ENCODE data around the gene OR5D14. TPM values are rescaled to one million over a fixed set of nuclear protein-coding genes. Genes with fewer than 3 reads are reported as not detected.

Gene OR5D14
- not detected for total RNA-seq

DNA sequence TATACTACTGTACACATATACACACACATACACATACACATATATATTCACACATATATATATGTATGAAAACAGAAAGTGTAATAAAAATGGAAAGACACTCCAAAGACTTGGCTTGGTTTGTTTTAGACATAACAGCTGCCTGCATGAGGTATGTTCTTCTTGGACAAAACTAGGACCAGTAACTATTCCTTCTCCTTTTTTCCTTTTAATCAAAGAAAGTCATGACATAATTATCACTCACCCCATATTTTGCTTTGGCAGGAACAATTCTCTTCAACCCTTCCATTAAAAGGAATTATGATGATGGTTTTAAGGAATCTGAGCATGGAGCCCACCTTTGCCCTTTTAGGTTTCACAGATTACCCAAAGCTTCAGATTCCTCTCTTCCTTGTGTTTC is at the start of gene OR5D14:
TSS of gene OR5D14 (plus strand) at position 301 of the 400 bp plus-strand sequence. CDS start at position 301, 0 bp downstream.
- Histone ChIP-seq H3K4me1 (no peaks in the 10 kb centered on the region), H3K9me3 (no peaks in the 10 kb centered on the region), H3K4me3 (no peak within 1 kb of the TSS), H3K27me3 (no peaks in the 10 kb centered on the region), H3K27ac (no peak within 1 kb of the TSS), H3K36me3 (no peaks in the 10 kb centered on the region)
- in situ Hi-C loops (cut with MboI; ENCODE audit: low pct_ligation_motif_present in 1 of 4, low pct_unique_long_range_greater_than_20kb in 1 of 4, low sequenced_read_pairs in 3 of 4): loop anchor here in 2 of 4 donors (25.0 kb wide), 2 partner anchors 108 to 383 kb away; no protein-coding TSS in a partner anchor
- intact Hi-C loops (cut with DNase I; ENCODE audit: low total_unique reads): no loop called here
- TF ChIP-seq, protein P1, sequence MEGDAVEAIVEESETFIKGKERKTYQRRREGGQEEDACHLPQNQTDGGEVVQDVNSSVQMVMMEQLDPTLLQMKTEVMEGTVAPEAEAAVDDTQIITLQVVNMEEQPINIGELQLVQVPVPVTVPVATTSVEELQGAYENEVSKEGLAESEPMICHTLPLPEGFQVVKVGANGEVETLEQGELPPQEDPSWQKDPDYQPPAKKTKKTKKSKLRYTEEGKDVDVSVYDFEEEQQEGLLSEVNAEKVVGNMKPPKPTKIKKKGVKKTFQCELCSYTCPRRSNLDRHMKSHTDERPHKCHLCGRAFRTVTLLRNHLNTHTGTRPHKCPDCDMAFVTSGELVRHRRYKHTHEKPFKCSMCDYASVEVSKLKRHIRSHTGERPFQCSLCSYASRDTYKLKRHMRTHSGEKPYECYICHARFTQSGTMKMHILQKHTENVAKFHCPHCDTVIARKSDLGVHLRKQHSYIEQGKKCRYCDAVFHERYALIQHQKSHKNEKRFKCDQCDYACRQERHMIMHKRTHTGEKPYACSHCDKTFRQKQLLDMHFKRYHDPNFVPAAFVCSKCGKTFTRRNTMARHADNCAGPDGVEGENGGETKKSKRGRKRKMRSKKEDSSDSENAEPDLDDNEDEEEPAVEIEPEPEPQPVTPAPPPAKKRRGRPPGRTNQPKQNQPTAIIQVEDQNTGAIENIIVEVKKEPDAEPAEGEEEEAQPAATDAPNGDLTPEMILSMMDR (IDR thresholded peaks at IDR 0.05): no peak
- TF ChIP-seq POLR2A (IDR thresholded peaks at IDR 0.05): no peak
- TF ChIP-seq POLR2AphosphoS5 (IDR thresholded peaks at IDR 0.05): no peak
- no peak for TF ChIP-seq EP300 (IDR thresholded peaks at IDR 0.05; ENCODE audit: low read depth)
- no peak for DNase-seq

GRCh38 chr11:55773138-55773537 is 22.2 kb upstream of the OR5D14 start, which contains the start of gene OR5D13:
Gene OR5D13 (plus strand): TSS chr11:55773438. CDS start chr11:55773438, 0 bp downstream.
- H3K4me1 ChIP-seq: no peaks in the 10 kb centered on the region

GRCh38 chr11:55791606-55792005 is 3.8 kb upstream of the OR5D14 start:
- no peaks in the 10 kb centered on the region for H3K4me1 ChIP-seq
- intact Hi-C loops (cut with DNase I; ENCODE audit: low total_unique reads) (no loop called here), in situ Hi-C loops (cut with MboI; ENCODE audit: low pct_ligation_motif_present in 1 of 4, low pct_unique_long_range_greater_than_20kb in 1 of 4, low sequenced_read_pairs in 3 of 4) (loop anchor here in 2 of 4 donors (25.0 kb wide), 2 partner anchors 104 to 379 kb away; no protein-coding TSS in a partner anchor)
- DNase-seq: no peak
- no peak overlapping the region for H3K27ac ChIP-seq
- H3K9me3 ChIP-seq: no peaks in the 10 kb centered on the region
- H3K27me3 ChIP-seq: no peaks in the 10 kb centered on the region
- H3K36me3 ChIP-seq: no peaks in the 10 kb centered on the region
- 64 to 89% methylated on average over 1 of the region's 1 CpG for WGBS, 2 donors (ENCODE audit: low coverage in 1 of 2)
- TF ChIP-seq POLR2AphosphoS5 (IDR thresholded peaks at IDR 0.05) (no peak), EP300 (IDR thresholded peaks at IDR 0.05; ENCODE audit: low read depth) (no peak), POLR2A (IDR thresholded peaks at IDR 0.05) (no peak)
- TF ChIP-seq, protein P1 (IDR thresholded peaks at IDR 0.05): no peak
- no peak overlapping the region for H3K4me3 ChIP-seq

More at GRCh38 chr11:55773138-55773537, 22.2 kb upstream of the OR5D14 start, which contains the start of gene OR5D13:
- Histone ChIP-seq H3K4me3 (no peak within 1 kb of the TSS), H3K27me3 (no peaks in the 10 kb centered on the region), H3K27ac (no peak within 1 kb of the TSS), H3K9me3 (no peaks in the 10 kb centered on the region), H3K36me3 (no peaks in the 10 kb centered on the region)
- no peak for DNase-seq
- intact Hi-C loops (cut with DNase I; ENCODE audit: low total_unique reads) (no loop called here), in situ Hi-C loops (cut with MboI; ENCODE audit: low pct_ligation_motif_present in 1 of 4, low pct_unique_long_range_greater_than_20kb in 1 of 4, low sequenced_read_pairs in 3 of 4) (no loop called here)
- no peak for TF ChIP-seq POLR2AphosphoS5 (IDR thresholded peaks at IDR 0.05)
- TF ChIP-seq, protein P1 (IDR thresholded peaks at IDR 0.05): no peak
- no peak for TF ChIP-seq POLR2A (IDR thresholded peaks at IDR 0.05)
- TF ChIP-seq EP300 (IDR thresholded peaks at IDR 0.05; ENCODE audit: low read depth): no peak

- H3K9me3 ChIP-seq: no peaks in the 10 kb centered on the region
- in situ Hi-C loops (cut with MboI; ENCODE audit: low pct_ligation_motif_present in 1 of 4, low pct_unique_long_range_greater_than_20kb in 1 of 4, low sequenced_read_pairs in 3 of 4): loop anchor here in 2 of 4 donors (25.0 kb wide), 2 partner anchors 106 to 381 kb away; no protein-coding TSS in a partner anchor
- TF ChIP-seq EP300 (IDR thresholded peaks at IDR 0.05; ENCODE audit: low read depth) (no peak), POLR2AphosphoS5 (IDR thresholded peaks at IDR 0.05) (no peak), POLR2A (IDR thresholded peaks at IDR 0.05) (no peak)
- TF ChIP-seq, protein P1 (IDR thresholded peaks at IDR 0.05): no peak
- H3K36me3 ChIP-seq: no peaks in the 10 kb centered on the region
- no peak for DNase-seq
- H3K4me3 ChIP-seq: no peak overlapping the region
- intact Hi-C loops (cut with DNase I; ENCODE audit: low total_unique reads): no loop called here
- H3K27me3 ChIP-seq: no peaks in the 10 kb centered on the region
- H3K4me1 ChIP-seq: no peaks in the 10 kb centered on the region
- WGBS, 2 donors (ENCODE audit: low coverage in 1 of 2): 0 to 76% methylated on average over 1 to 2 of the region's 2 CpGs
- H3K27ac ChIP-seq: no peak overlapping the region
These were observed 2.0 kb upstream of the OR5D14 start for GRCh38 chr11:55793321-55793720.

Data from transverse colon (tissue), 4 donors.